Medulla oblongata (tissue), 1 donor: ENCODE data around the gene ACVRL1.

Source experiments
- DNase-seq: peaks from one replicate; pipeline ENCODE4 v3.0.0-alpha.2; 2015; ENCODE audit errors: extremely low spot score

ACVRL1 gene

DNA sequence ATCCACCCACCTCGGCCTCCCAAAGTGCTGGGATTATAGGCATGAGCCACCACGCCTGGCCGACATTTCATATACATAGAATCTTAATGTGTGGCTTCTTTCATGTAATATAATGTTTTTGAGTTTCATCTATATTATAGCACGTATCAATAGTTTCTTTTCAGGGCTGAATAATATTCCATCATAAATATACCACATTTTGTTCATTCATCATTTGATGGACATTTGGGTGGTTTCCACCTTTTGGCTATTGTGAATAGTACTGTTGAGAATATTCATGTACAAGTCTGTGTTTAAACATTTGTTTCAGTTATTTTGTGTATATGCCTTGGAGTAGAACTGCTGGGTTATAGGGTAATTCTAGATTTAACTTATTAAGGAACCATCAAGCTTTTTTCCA, 56.2 kb downstream of the ACVRL1 start:
- no peak for DNase-seq

DNA sequence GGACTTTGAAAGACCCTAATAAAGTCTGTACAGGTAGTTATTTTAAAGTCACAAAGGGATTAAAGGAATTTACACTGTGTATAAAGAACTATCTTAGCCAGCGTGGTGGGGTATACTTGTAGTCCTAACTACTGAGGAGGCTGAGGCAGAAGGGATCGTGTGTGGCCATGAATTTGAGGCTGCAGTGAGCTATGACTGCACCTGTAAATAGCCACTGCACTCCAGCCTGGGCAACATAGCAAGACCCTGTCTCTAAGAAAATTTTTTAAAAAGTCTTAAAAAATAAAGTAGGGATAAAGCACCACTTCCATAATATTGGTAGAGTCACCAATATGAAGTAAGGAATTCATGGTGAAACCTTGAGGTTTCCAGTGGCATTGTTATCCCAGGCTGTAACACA, 62.3 kb downstream of the ACVRL1 start:
- DNase-seq, result no peak

DNA sequence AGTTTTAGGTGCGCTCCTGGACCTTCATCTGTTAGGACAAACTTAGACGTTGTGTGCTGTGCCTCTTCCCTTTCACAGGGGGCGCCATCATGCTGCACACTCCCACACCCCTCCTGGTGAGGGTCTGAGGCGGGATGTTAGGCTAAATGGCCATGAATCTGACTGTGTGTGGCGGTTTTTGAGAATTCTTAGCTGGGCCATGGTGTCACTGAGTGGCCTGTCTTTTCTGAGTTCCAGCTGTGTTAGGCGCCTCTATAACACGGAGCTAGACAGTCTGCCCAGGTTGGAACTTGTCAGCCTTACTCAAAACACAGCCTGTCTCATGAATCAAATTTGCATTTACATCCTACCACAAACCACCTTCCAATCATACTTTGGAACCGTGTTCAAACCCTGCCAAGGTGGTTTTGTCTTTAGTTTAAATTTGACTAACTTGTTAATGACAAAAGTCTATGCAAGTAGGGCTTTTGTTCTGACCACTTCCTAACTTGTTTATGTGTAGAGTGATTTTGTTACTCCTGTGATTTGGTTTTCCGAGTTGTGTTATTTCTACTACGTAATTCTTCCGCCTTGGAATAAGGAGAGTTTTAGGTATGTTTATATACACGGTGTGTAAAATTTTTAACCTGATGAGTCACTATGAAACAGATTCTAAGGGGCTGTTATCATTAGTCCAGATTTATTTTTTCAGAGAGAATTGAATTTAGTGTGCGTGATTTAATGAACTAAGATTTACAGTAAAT, 63.8 kb downstream of the ACVRL1 start:
- no peak for DNase-seq

DNA sequence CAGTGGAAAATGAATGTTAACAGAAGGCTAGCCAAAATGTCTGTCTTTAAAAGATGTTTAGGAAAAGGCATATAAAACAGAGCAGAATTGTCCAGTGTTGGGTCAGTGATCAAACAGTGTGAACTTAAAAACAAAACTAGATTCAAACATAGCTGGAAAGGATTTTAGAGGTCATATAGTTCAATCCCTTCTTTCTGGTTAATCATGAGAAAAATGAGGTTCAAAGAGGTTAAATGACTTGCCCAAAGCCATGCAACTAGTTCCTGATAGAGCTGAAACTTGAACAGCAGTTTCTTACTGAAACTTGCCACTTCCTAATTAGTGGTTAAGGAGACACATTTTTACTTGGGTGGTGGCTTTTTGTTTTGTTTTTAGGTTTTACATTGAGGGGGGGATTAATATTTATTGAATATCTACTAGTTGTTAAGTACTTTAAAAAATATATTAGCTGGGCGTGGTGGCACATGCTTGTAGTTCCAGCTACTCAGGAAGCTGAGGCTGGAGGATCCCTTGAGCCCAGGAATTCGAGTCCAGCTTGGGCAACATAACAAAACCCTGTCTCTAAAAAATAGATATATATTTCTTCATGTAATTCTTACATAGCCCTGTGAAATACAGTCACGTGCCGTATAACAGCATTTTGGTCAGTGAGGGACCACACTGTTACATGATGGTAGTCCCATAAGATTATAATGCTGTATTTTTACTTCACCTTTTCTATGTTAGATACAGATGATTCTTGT, 64.5 kb downstream of the ACVRL1 start:
- no peak for DNase-seq

DNA sequence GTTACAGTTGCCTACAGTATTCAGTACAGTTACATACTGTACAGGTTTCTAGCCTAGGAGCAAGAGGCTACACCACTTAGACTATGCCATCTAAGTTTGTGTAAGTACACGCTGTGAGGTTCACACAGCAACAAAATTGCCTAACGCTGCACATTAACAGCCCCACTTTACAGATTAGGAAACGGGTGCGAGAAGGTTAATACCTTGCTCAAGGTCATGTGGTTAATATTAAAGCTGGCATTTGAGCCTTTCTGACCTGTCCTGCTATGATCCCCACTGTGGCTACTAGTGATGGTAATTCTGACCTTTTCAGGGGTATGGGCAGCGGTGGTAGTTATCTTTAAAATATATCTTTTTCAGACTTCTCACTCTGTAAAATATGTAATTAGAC, 65.1 kb downstream of the ACVRL1 start:
- DNase-seq, result no peak

DNA sequence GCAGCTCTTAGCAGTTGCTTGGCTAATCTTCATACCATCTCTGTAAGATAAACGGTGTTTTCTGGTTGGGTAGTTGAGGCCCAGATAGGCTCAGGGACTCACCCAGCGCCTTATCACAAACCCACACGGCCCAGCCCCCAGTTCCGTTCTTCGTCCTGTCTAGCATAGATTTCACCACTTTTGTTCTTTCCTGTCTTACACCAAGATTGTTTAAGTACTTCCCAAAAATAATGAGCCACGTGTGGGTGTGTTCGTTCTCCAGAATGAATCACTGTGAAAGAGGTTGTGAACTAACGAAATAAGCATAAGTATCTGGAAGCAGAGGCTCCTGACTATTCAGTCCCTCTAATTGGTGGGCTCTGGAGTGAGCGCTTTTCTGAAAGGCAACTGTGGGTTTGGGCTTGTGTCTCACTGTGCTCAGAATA, 65.6 kb downstream of the ACVRL1 start:
- DNase-seq, result peak; percentile 71
